SH-SY5Y (cell line): ENCODE results near the gene TSPYL4.

Experiments used
- GATA2 ChIP-seq: IDR thresholded peaks from 2 replicates; pipeline ENCODE4 v1.6.1; 2011; ENCODE audit warnings: mild to moderate bottlenecking, low read depth, low read length
- GATA3 ChIP-seq: IDR thresholded peaks from 2 replicates; pipeline ENCODE4 v1.6.1; 2011; ENCODE audit warnings: low read depth, mild to moderate bottlenecking, low read length, moderate library complexity

- TF ChIP-seq GATA2 = no peak
- no peak for TF ChIP-seq GATA3
Observed at GRCh38 chr6:116289876-116290275, 36.0 kb upstream of the TSPYL4 start.
